SK-N-MC (cell line): ENCODE results near the gene NEK6.
"Not testable (repeated sequence)": the region's sequence is repeated elsewhere in the genome, so short reads cannot be mapped to it uniquely, and the experiment has no call there.

Experiments
- DNase-seq: peaks from one replicate; pipeline ENCODE4 v3.0.0-alpha.2; 2011; ENCODE audit warnings: low read depth, low spot score
- H3K27ac ChIP-seq: fragments of 200-600 bp; sonication (generic); 2 replicates; pipeline ENCODE4 v1.5.1; 2016; ENCODE audit warnings: mixed run types
- H3K36me3 ChIP-seq: fragments of 200-600 bp; sonication (generic); 2 replicates; pipeline ENCODE4 v1.6.1; 2017; ENCODE audit warnings: antibody characterized with exemption, low read length, mixed read lengths; ENCODE audit not compliant: insufficient read depth
- H3K4me3 ChIP-seq: fragments of 200-600 bp; sonication (generic); 2 replicates; pipeline ENCODE4 v1.5.1; 2016
- H3K9ac ChIP-seq: fragments of 200-600 bp; sonication (generic); 2 replicates; pipeline ENCODE4 v1.8.0; 2017; ENCODE audit warnings: mixed run types, mixed read lengths; ENCODE audit not compliant: insufficient read length
- H3K9me3 ChIP-seq: fragments of 200-600 bp; sonication (generic); 2 replicates; pipeline ENCODE4 v1.6.1; 2017; ENCODE audit warnings: low read depth, mild to moderate bottlenecking, antibody characterized with exemption, low read length, moderate library complexity, mixed read lengths
- EZH2 ChIP-seq: fragments of 200-600 bp; sonication (generic); IDR thresholded peaks from one replicate; pipeline ENCODE4 v1.6.1; 2017; ENCODE audit warnings: antibody characterized with exemption
- FOXP2 ChIP-seq: optimal IDR thresholded peaks from 2 replicates; pipeline ENCODE3; 2011; ENCODE audit warnings: mild to moderate bottlenecking, moderate library complexity; ENCODE audit not compliant: insufficient read depth; ENCODE audit errors: extremely low read length, control extremely low read depth
- POLR2AphosphoS5 ChIP-seq: IDR thresholded peaks from 2 replicates; pipeline ENCODE4 v1.6.1; 2012; ENCODE audit warnings: mild to moderate bottlenecking, low read depth, low read length, borderline replicate concordance

The NEK6 gene

DNA sequence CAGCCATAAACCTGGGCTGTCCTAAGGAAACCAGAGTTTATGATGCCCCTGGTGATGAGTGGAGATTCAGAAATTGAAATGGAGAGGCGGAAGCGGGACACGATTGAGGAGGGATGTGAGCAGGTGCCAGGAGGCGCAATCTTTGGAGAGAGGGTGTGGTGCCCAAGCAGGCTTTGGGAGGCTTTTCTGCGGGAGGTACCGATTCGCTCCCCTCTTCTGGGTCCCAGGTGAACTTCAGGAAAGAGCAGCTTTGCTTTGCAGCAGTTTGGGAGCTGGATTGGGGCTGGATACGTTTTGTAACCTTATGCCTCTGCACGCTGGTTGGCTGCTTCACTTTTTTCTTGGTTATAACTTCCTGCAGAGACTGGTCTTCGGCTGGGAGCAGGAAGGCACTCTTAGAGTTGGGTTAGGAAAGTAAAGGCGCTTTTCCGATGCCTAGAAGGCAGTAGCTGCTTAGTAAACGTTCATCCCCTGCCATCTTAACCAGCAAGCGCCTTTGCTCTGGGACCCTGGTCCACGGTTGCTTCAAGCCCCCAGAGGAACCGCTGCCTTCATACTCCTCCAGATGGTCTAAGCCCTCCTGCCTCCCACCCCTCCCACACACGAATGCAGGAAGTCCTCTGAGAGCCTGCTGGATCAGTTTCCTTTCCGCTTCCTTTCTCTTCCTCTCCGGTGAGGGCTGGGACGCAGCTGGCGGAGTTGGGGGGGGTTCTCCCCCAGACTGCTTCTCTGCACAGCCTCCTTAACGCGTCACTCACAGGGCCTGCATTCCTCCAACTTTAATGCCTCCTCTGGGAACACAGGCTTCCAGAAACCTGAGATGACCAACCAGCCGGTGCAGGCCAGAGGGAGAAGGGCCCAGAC is 15.2 kb upstream of the NEK6 start:
- Histone ChIP-seq H3K36me3 (no peaks in the 10 kb centered on the region), H3K9me3 (no peaks in the 10 kb centered on the region), H3K9ac (no peak overlapping the region), H3K4me3 (no peak overlapping the region), H3K27ac (no peak overlapping the region)
- no peak for DNase-seq
- TF ChIP-seq FOXP2 (no peak), EZH2 (no peak), POLR2AphosphoS5 (no peak; the same call in 1 of the 2 replicates)

DNA sequence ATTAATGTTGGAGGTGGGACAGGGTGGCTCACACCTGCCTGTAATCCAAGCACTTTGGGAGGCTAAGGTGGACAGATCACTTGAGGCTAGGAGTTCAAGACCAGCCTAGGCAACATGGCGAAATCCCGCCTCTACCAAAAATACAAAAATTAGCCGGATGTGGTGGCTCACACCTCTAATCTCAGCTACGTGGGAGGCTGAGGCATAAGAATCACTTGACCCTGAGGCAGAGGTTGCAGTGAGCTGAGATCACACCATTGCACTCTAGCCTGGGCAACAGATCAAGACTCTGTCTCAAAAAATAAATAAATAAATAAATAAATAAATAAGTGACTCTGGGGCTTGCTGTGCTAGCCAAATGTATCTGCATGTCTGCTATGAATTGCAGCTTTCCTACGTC is 10.4 kb upstream of the NEK6 start:
- H3K9ac ChIP-seq, DNase-seq, H3K27ac ChIP-seq, H3K9me3 ChIP-seq, H3K36me3 ChIP-seq, H3K4me3 ChIP-seq: not testable (repeated sequence)

DNA sequence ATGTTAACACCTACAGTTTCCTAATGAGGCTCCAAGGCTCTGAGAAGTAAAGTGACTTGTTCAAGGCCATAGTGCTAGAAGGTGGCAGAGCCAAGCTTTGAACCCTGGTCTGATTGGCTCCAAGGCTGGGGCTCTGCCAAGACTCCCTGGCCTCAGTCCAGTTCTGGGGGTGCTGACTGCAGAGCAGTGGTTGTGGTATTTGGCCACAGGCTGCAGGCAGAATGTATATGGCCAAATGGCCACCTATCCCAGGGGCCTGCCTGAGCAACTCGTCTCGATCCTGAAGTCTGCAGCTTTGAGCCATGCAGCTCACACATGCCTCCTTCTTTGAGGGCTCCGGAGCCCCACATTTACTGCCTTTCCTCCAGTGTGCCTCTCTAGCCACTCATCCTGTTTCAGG is 9.7 kb upstream of the NEK6 start:
- TF ChIP-seq FOXP2 (no peak), POLR2AphosphoS5 (no peak), EZH2 (no peak)
- Histone ChIP-seq H3K27ac (no peak overlapping the region), H3K36me3 (no peaks in the 10 kb centered on the region), H3K9ac (no peak overlapping the region), H3K4me3 (no peak overlapping the region), H3K9me3 (no peaks in the 10 kb centered on the region)
- DNase-seq: no peak

DNA sequence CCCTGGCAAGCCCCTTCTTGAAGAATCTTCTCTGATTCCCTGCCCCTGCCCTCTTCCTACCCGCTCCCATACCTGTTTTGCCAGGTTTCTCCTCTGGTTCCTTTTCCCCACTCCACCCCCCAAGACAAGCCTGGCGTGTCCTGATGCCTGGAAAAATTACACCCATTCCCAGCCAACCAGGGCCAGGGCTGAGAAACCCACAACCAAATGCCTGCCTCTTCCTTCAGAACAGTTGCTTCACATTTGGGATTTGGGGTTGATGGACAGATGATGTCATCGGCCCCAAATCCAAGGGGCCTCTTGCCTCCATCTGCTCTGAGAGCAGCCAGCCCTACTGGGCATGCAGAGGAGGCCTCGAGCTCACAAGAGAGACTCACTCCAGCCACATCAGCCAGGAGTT is 8.8 kb upstream of the NEK6 start:
- DNase-seq: no peak
- Histone ChIP-seq H3K4me3 (no peak overlapping the region), H3K36me3 (no peaks in the 10 kb centered on the region), H3K9ac (no peak overlapping the region), H3K27ac (no peak overlapping the region), H3K9me3 (no peaks in the 10 kb centered on the region)
- TF ChIP-seq POLR2AphosphoS5 (no peak), EZH2 (no peak), FOXP2 (no peak)

DNA sequence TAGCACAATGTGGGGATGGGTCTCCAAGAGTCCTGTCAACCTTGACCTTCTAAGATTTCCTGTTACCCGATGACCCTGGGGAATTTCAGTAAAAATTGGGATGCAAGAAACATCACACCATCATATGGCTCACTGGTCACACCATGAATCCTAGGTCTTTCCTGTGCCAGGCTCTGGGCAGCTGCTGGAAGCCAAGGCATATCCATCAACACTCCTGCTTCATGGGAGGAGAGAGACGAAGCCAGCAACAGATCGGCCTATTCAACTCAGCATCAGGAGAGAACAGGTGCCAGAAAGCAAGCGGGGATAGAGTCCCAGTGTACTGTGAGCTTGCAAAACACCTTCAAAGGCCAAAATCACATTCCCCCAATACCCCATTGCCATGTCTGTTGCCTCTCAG is 6.5 kb upstream of the NEK6 start:
- TF ChIP-seq EZH2: no peak
- TF ChIP-seq POLR2AphosphoS5: no peak
- no peak for TF ChIP-seq FOXP2
- DNase-seq: no peak
- H3K9ac ChIP-seq: no peak overlapping the region

DNA sequence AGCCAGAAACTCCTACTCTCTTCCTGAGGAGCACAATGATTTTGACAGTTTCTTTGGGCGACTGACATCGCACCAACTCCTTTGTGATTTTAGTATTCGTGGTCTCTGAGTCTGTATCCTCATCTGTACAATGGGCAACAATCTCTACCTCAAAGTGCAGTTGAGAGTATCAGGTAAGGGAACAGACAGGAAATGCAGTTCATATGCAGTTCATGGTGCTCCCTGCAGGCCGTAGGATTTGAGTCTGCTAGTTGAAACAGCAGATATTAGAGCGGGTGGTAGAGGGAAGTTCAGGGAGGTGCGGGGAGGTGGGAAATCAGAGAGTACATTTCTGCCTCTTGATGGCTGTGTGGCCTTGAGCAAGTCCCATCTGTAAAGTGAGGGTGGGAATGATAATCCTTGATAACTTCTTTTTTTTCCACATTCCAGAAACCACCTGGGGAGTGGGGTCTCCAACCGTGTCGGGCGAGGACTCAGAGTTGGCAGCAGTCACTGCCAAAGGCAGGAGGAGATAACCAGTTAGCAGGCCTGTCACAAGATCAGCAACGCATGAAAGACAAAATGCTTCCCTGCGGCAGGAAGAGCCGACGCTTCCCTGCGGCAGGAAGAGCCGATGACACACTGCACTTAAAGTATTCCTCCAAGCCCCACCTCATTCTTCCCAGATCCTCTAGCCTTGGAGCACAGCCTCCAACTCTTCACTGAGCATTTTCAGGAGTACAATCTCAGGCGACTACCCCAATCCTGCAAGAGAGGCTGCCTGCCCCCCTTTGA is 6.0 kb upstream of the NEK6 start:
- H3K36me3 ChIP-seq: no peaks in the 10 kb centered on the region
- no peak overlapping the region for H3K27ac ChIP-seq
- no peak overlapping the region for H3K9ac ChIP-seq
- TF ChIP-seq POLR2AphosphoS5: no peak
- TF ChIP-seq FOXP2: peak; percentile 43
- no peak for TF ChIP-seq EZH2
- peak; percentile 16 for DNase-seq
- no peaks in the 10 kb centered on the region for H3K9me3 ChIP-seq
- H3K4me3 ChIP-seq: peak overlapping the region; percentile 24; the same call in 1 of the 2 replicates

More for the DNA sequence above, 6.5 kb upstream of the NEK6 start:
- Histone ChIP-seq H3K27ac (no peak overlapping the region), H3K9me3 (no peaks in the 10 kb centered on the region), H3K4me3 (no peak overlapping the region), H3K36me3 (no peaks in the 10 kb centered on the region)

DNA sequence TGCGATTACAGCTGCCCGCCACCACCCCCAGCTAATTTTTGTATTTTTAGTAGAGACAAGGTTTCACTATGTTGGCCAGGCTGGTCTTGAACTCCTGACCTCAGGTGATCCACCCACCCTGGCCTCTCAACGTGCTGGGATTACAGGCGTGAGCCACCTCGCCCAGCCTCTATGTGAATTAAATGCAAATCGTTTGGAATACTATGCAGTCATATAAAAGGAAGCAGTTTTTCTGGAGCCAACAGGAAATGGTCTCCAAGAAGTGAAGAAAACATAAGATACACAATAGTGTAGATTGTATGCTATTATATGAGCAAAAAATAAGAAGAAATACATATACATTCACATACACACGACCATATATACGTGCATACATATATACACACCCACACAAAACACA is 4.9 kb upstream of the NEK6 start:
- DNase-seq, H3K36me3 ChIP-seq, H3K9me3 ChIP-seq, H3K9ac ChIP-seq, H3K4me3 ChIP-seq, H3K27ac ChIP-seq: not testable (repeated sequence)

DNA sequence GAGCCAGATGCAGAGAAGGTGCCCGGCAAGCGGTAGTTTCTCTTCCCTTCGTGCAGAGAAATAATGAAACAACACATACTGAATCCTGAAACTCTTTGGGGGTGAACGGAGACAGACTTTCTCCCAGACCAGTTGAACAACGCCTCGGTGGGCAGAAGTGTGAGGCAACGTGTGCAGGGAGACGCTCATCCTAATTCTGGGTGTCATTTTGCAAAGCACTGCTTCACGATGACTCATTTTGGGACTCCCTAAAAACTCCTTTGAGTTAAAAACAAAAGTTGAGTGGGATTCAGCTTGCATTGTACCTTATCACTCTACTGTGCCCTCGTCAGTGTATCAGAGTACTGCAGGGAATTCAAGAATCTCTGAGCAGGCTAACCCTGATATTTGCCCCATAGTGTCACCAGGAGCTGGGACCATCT is 3.5 kb upstream of the NEK6 start:
- TF ChIP-seq EZH2: no peak
- no peak for TF ChIP-seq POLR2AphosphoS5
- TF ChIP-seq FOXP2: no peak
- H3K27ac ChIP-seq: no peak overlapping the region
- H3K9me3 ChIP-seq: no peaks in the 10 kb centered on the region
- H3K4me3 ChIP-seq: no peak overlapping the region
- no peak for DNase-seq
- H3K9ac ChIP-seq: no peak overlapping the region
- H3K36me3 ChIP-seq: no peaks in the 10 kb centered on the region

DNA sequence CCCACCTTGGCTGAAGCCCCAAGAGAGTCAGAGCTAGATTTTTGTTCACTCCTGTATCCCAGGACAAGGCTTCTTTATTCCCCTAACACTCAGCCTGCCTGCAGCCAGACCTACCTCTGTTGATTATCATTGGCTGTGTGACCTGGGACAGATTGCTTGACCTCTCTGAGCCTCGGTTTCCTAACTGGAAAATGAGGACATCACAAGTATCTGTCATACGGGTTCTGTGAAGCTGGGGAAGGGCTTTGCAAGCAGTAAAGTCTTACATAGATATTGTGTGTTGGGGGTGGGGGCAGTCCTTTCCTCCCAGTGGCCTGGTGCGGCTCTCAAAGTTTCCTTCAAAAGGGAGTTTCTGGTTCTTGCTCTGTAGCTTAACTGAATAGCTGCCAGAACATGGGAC is 2.5 kb upstream of the NEK6 start:
- H3K9me3 ChIP-seq: no peaks in the 10 kb centered on the region
- H3K4me3 ChIP-seq: no peak overlapping the region
- no peak for TF ChIP-seq FOXP2
- no peak for TF ChIP-seq POLR2AphosphoS5
- TF ChIP-seq EZH2: no peak
- H3K27ac ChIP-seq: no peak overlapping the region
- no peak for DNase-seq
- H3K36me3 ChIP-seq: no peaks in the 10 kb centered on the region
- H3K9ac ChIP-seq: no peak overlapping the region
